OCI-LY7 (cell line): Measurements from ENCODE around the gene EIF2D. TPM values are rescaled to one million over a fixed set of nuclear protein-coding genes. Genes with fewer than 3 reads are reported as not detected.

Experiments used
- BruUV-seq: library from RNA; stranded (reverse); fragments of 400-500 nt; replicated peaks from 2 replicates; lab custom pipeline; 2021; lab: Mats Ljungman, UMichigan
- CTCF ChIA-PET: fragments of 300-600 bp; sonication (Branson Sonifier 250); formaldehyde crosslinking; loops from one replicate; lab custom pipeline; 2022; ENCODE audit warnings: antibody characterized with exemption; ENCODE audit not compliant: unreplicated experiment; lab: Charles Lee
- POLR2A ChIA-PET: fragments of 300-600 bp; sonication (Branson Sonifier 250); formaldehyde crosslinking; loops from one replicate; lab custom pipeline; 2022; ENCODE audit warnings: antibody characterized with exemption; lab: Charles Lee
- DNase-seq: peaks from one replicate; pipeline ENCODE4 v3.0.0-alpha.2; 2015; ENCODE audit warnings: low spot score
- H2AFZ ChIP-seq: fragments of 200-600 bp; sonication (generic), shearing (Covaris generic); 2 replicates; pipeline ENCODE4 v1.6.1; 2014; ENCODE audit warnings: mild to moderate bottlenecking, antibody characterized with exemption, low read length, moderate library complexity
- H3K27ac ChIP-seq: fragments of 200-600 bp; sonication (generic); 2 replicates; pipeline ENCODE4 v1.5.1; 2014; ENCODE audit warnings: mixed run types, low read depth, mild to moderate bottlenecking, moderate library complexity, low read length, inconsistent platforms; ENCODE audit not compliant: poor library complexity, severe bottlenecking
- H3K36me3 ChIP-seq: fragments of 200-600 bp; sonication (generic); 2 replicates; pipeline ENCODE4 v1.6.1; 2014; ENCODE audit warnings: mild to moderate bottlenecking, antibody characterized with exemption, low read length, moderate library complexity, mixed read lengths; ENCODE audit not compliant: insufficient read depth
- H3K4me1 ChIP-seq: fragments of 200-600 bp; sonication (generic); 2 replicates; pipeline ENCODE4 v1.5.1; 2014; ENCODE audit warnings: mild to moderate bottlenecking, low read length; ENCODE audit not compliant: insufficient read depth, poor library complexity, severe bottlenecking
- H3K4me2 ChIP-seq: fragments of 200-600 bp; sonication (generic); 2 replicates; pipeline ENCODE4 v1.6.1; 2014; ENCODE audit warnings: mild to moderate bottlenecking, low read length
- H3K4me3 ChIP-seq: fragments of 200-600 bp; sonication (generic); 2 replicates; pipeline ENCODE4 v1.5.1; 2014; ENCODE audit warnings: mild to moderate bottlenecking, low read depth, low read length; ENCODE audit not compliant: poor library complexity, severe bottlenecking
- H3K79me2 ChIP-seq: fragments of 200-600 bp; sonication (generic); 2 replicates; pipeline ENCODE4 v1.6.1; 2016; ENCODE audit warnings: low read depth, mild to moderate bottlenecking, low read length, moderate library complexity, mixed read lengths; ENCODE audit not compliant: insufficient read depth
- H3K9me2 ChIP-seq: fragments of 200-600 bp; sonication (generic); 2 replicates; pipeline ENCODE4 v1.6.1; 2016; ENCODE audit warnings: mild to moderate bottlenecking, low read length, mixed read lengths; ENCODE audit not compliant: insufficient read depth
- H3K9me3 ChIP-seq: fragments of 200-600 bp; sonication (generic); 2 replicates; pipeline ENCODE4 v1.6.1; 2014; ENCODE audit warnings: mild to moderate bottlenecking, mixed run types, low read length, mixed read lengths
- H4K20me1 ChIP-seq: fragments of 200-600 bp; sonication (generic); 2 replicates; pipeline ENCODE4 v1.6.1; 2014; ENCODE audit warnings: mild to moderate bottlenecking, antibody characterized with exemption, low read length, moderate library complexity, mixed read lengths; ENCODE audit not compliant: insufficient read depth
- CTCF ChIP-seq: fragments of 200-600 bp; sonication (generic); conservative IDR thresholded peaks from 2 replicates; pipeline ENCODE4 v1.5.1; 2014; ENCODE audit warnings: mild to moderate bottlenecking, antibody characterized with exemption, low read length, moderate library complexity, mixed read lengths
- EZH2phosphoT487 ChIP-seq: fragments of 200-600 bp; sonication (generic); IDR thresholded peaks from 2 replicates; pipeline ENCODE4 v1.6.1; 2018; ENCODE audit warnings: low read depth, borderline replicate concordance, mild to moderate bottlenecking, mixed run types, antibody characterized with exemption, low read length, moderate library complexity, mixed read lengths
- intact Hi-C: fragments of 100-400 bp; cut with micrococcal nuclease; formaldehyde crosslinking; loops from one replicate; pipeline ENCODE4 v1.10.0; 2022; ENCODE audit not compliant: unreplicated experiment
- total RNA-seq, 2 experiments: library from RNA; depleted of rRNA in 1 of 2; stranded (reverse); fragments of >200 nt in 1 of 2; shearing (Covaris generic) in 1 of 2; gene quantifications; 2 replicates each; pipeline ENCODE4 v1.2.3, GENCODE V29; 2014 to 2022

EIF2D gene
- total RNA-seq, 2 experiments from 2014 or later = 68.6 to 85.4 TPM

DNA sequence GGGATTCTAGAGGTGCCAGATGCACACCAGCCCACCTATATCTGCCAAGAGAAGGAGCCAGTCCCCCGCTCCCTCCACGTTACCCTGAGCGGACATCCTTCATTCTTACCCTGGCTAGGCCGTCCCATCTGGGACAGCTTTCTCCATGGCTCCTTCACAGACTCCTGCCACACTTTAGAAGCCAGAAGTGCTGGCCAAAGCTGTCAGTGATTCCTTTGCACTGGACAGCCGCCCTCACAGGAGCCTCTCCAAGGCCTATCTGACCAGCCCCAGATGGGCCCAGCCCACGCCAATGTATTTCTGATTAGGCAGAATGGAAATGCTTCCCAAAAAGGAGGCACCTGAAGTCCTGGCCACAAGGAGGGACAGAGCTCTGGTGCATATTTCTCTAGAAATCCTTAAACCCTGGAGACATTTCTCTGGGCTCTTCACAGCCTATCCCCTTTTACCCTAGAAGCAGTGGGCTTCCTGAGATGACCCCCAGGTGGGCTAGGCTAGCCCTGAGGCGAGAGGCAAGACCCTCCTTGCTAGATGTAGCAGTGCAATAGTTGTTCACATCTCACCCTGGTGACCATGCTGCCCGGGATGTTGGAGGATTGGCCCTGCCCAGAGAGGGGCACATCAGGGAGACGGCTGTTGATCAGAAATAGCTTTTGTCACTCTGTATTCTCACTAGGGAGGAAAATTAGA lies 60.8 kb downstream of the EIF2D start:
- no peak for DNase-seq
- no peaks in the 10 kb centered on the region for H3K9me3 ChIP-seq
- H2AFZ ChIP-seq = no peak overlapping the region
- H3K4me3 ChIP-seq = no peak overlapping the region
- ChIA-PET POLR2A (interaction anchor here (0.7 to 1.0 kb wide), 2 partner anchors 15 to 70 kb away, joined by 3 to 6 read pairs; no protein-coding TSS in a partner anchor), CTCF (interaction anchor here (1.4 kb wide), 1 partner anchor 29 kb away, joined by 4 read pairs; no protein-coding TSS in a partner anchor)
- no TSS peak for BruUV-seq
- no peak for TF ChIP-seq CTCF
- TF ChIP-seq EZH2phosphoT487 = no peak
- intact Hi-C loops = no loop called here
- H3K79me2 ChIP-seq = no peaks in the 10 kb centered on the region
- no peaks in the 10 kb centered on the region for H3K9me2 ChIP-seq
- no peak overlapping the region for H3K27ac ChIP-seq
- peaks cover 19% of the 10 kb centered on the region for H3K4me1 ChIP-seq
- H4K20me1 ChIP-seq = no peaks in the 10 kb centered on the region
- H3K4me2 ChIP-seq = no peak overlapping the region
- no peaks in the 10 kb centered on the region for H3K36me3 ChIP-seq

- Histone ChIP-seq H3K4me1 (peaks cover 9% of the 10 kb centered on the region), H3K4me3 (no peak overlapping the region), H3K36me3 (no peaks in the 10 kb centered on the region), H4K20me1 (no peaks in the 10 kb centered on the region), H3K4me2 (no peak overlapping the region), H2AFZ (no peak overlapping the region), H3K79me2 (no peaks in the 10 kb centered on the region), H3K27ac (no peak overlapping the region), H3K9me2 (no peaks in the 10 kb centered on the region), H3K9me3 (no peaks in the 10 kb centered on the region)
- DNase-seq = no peak
- no peak for TF ChIP-seq EZH2phosphoT487
- no peak for TF ChIP-seq CTCF
- intact Hi-C loops = no loop called here
- no TSS peak for BruUV-seq
- POLR2A ChIA-PET = no interaction called here
- CTCF ChIA-PET = no interaction called here
Measured at GRCh38 chr1:206550446-206550845, 61.8 kb downstream of the EIF2D start.

- Histone ChIP-seq H3K4me2 (no peak overlapping the region), H3K4me3 (no peak overlapping the region), H4K20me1 (no peaks in the 10 kb centered on the region), H3K4me1 (peaks cover 2% of the 10 kb centered on the region), H2AFZ (no peak overlapping the region), H3K79me2 (no peaks in the 10 kb centered on the region), H3K9me3 (no peaks in the 10 kb centered on the region), H3K27ac (no peak overlapping the region), H3K9me2 (no peaks in the 10 kb centered on the region), H3K36me3 (no peaks in the 10 kb centered on the region)
- TF ChIP-seq CTCF = no peak
- TF ChIP-seq EZH2phosphoT487 = no peak
- no peak for DNase-seq
- intact Hi-C loops = no loop called here
- BruUV-seq = no TSS peak
- ChIA-PET CTCF (interaction anchor here (1.5 to 5.0 kb wide), 2 partner anchors 9 to 37 kb away, joined by 8 to 29 read pairs; no protein-coding TSS in a partner anchor), POLR2A (interaction anchor here (1.0 kb wide), 1 partner anchor 8 kb away, joined by 3 read pairs; no protein-coding TSS in a partner anchor)
Measured at GRCh38 chr1:206547104-206547503, 65.2 kb downstream of the EIF2D start.
